Astrocyte (in vitro differentiated cells and primary cell): ENCODE data around the gene MEFV. TPM values are rescaled to one million over a fixed set of nuclear protein-coding genes. Genes with fewer than 3 reads are reported as not detected.

ENCODE experiments used
- DNase-seq: peaks from one replicate; pipeline ENCODE4 v3.0.0-alpha.2; 2010; ENCODE audit warnings: low read depth
- FAIRE-seq: peaks from 2 replicates; lab custom pipeline; 2011; peaks lifted over from hg19 to GRCh38; lab: Jason Lieb, UNC
- H2AFZ ChIP-seq: 2 replicates; pipeline ENCODE4 v1.6.0; 2012; ENCODE audit warnings: low read depth, low read length, inconsistent platforms
- H3K27ac ChIP-seq: 2 replicates; pipeline ENCODE4 v1.5.1; 2011; ENCODE audit warnings: low read depth, low read length, inconsistent platforms
- H3K27me3 ChIP-seq: 2 replicates; pipeline ENCODE4 v1.6.0; 2011; ENCODE audit warnings: low read length, inconsistent platforms; ENCODE audit not compliant: insufficient read depth
- H3K36me3 ChIP-seq: 2 replicates; pipeline ENCODE4 v1.5.1; 2011; ENCODE audit warnings: low read length, inconsistent platforms; ENCODE audit not compliant: insufficient read depth
- H3K4me1 ChIP-seq: 2 replicates; pipeline ENCODE4 v1.5.1; 2011; ENCODE audit warnings: low read length, inconsistent platforms; ENCODE audit not compliant: insufficient read depth
- H3K4me2 ChIP-seq: 2 replicates; pipeline ENCODE4 v1.6.0; 2012; ENCODE audit warnings: low read length, inconsistent platforms
- H3K4me3 ChIP-seq: 2 replicates; pipeline ENCODE4 v1.5.1; 2011; ENCODE audit warnings: low read depth, mild to moderate bottlenecking, low read length, inconsistent platforms; ENCODE audit not compliant: insufficient read depth
- H3K79me2 ChIP-seq: 2 replicates; pipeline ENCODE4 v1.6.0; 2012; ENCODE audit warnings: mild to moderate bottlenecking, low read length, inconsistent platforms; ENCODE audit not compliant: insufficient read depth
- H3K9ac ChIP-seq: 2 replicates; pipeline ENCODE4 v1.6.0; 2012; ENCODE audit warnings: mild to moderate bottlenecking, low read length, inconsistent platforms
- H3K9me3 ChIP-seq: 2 replicates; pipeline ENCODE4 v1.5.1; 2012; ENCODE audit warnings: low read depth, mild to moderate bottlenecking, low read length, inconsistent platforms; ENCODE audit not compliant: insufficient read depth
- H4K20me1 ChIP-seq: 2 replicates; pipeline ENCODE4 v1.6.0; 2012; ENCODE audit warnings: low read length, inconsistent platforms; ENCODE audit not compliant: insufficient read depth
- H3K27ac Mint-ChIP-seq: one replicate; pipeline ENCODE4 v1.8.0; 2021; ENCODE audit warnings: mild to moderate bottlenecking, mixed read lengths; ENCODE audit not compliant: unreplicated experiment
- H3K27me3 Mint-ChIP-seq: one replicate; pipeline ENCODE4 v1.8.0; 2021; ENCODE audit warnings: low read depth, mixed read lengths; ENCODE audit not compliant: unreplicated experiment
- H3K36me3 Mint-ChIP-seq: one replicate; pipeline ENCODE4 v1.8.0; 2021; ENCODE audit warnings: low read depth, mixed read lengths; ENCODE audit not compliant: unreplicated experiment
- H3K4me1 Mint-ChIP-seq: one replicate; pipeline ENCODE4 v1.8.0; 2021; ENCODE audit warnings: low read depth, mixed read lengths; ENCODE audit not compliant: unreplicated experiment
- H3K4me3 Mint-ChIP-seq: one replicate; pipeline ENCODE4 v1.8.0; 2021; ENCODE audit warnings: mild to moderate bottlenecking, moderate library complexity, mixed read lengths; ENCODE audit not compliant: unreplicated experiment
- H3K9me3 Mint-ChIP-seq: one replicate; pipeline ENCODE4 v1.8.0; 2021; ENCODE audit warnings: mild to moderate bottlenecking, mixed read lengths; ENCODE audit not compliant: unreplicated experiment
- EZH2 ChIP-seq: IDR thresholded peaks from 2 replicates; pipeline ENCODE4 v1.6.1; 2012; ENCODE audit warnings: mild to moderate bottlenecking, low read length, inconsistent platforms; ENCODE audit not compliant: insufficient read depth
- total RNA-seq: library from RNA; stranded (reverse); gene quantifications from 2 replicates; pipeline ENCODE4 v1.2.1, GENCODE V29; 2021
- TF ChIP-seq, protein P1 (sequence below): IDR thresholded peaks from 2 replicates; pipeline ENCODE4 v1.5.1; 2011; ENCODE audit warnings: low read depth, mild to moderate bottlenecking, inconsistent platforms, low read length, moderate library complexity; ENCODE audit not compliant: insufficient read depth

MEFV gene
- total RNA-seq, 1 donor from 2014 or later: not detected

DNA sequence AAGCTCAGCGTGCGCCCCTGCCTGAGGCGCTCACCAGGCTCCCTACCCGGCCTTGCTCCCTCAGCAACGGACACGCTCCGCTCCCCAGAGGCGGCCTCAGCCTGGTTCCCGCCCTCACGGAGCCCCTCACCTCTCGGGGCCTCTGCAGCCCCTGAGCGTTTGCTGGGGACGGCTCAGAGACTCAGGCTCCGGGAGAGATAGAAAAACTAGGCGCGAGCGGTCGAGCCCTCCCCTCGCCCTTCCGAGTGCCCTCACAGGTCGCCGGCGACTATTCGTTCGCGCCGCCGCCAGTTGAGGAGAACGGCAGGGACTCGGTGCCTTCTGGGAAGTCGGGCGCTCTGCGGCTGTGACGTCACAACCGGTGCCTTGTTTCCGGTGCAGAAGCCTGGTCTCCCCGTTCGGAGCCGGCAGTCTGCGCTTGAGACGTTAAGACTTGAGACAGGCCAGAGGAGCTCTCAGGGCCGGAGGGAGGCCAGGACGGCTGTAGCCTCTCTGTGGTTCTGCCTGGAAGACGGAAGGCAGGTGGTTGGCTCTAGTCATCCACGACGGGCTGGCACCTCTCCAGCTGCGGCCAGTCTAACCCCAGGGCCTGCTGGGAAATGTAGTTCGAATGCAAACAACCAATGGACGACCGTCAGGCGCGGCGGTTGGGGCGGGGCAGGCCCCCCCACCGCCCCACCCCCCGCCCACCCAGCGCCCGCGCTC is 21.4 kb downstream of the MEFV start, which contains the start of gene ZNF200:
Gene ZNF200 (minus strand): TSS at position 302 of the 705 bp plus-strand sequence. CDS start 1,403 bp downstream, outside the sequence.
- Histone ChIP-seq H3K4me2 (peak within 1 kb of the TSS; percentile 95), H3K9ac (peak within 1 kb of the TSS; percentile 91), H4K20me1 (peaks cover 5% of the 10 kb centered on the region), H3K4me3 (peak within 1 kb of the TSS; percentile 97), H3K36me3 (peaks cover 22% of the 10 kb centered on the region), H3K27ac (peak within 1 kb of the TSS; percentile 97), H3K27me3 (no peaks in the 10 kb centered on the region), H2AFZ (peak within 1 kb of the TSS; percentile 100), H3K79me2 (peaks cover 21% of the 10 kb centered on the region), H3K9me3 (no peaks in the 10 kb centered on the region), H3K4me1 (peaks cover 8% of the 10 kb centered on the region)
- TF ChIP-seq, protein P1, sequence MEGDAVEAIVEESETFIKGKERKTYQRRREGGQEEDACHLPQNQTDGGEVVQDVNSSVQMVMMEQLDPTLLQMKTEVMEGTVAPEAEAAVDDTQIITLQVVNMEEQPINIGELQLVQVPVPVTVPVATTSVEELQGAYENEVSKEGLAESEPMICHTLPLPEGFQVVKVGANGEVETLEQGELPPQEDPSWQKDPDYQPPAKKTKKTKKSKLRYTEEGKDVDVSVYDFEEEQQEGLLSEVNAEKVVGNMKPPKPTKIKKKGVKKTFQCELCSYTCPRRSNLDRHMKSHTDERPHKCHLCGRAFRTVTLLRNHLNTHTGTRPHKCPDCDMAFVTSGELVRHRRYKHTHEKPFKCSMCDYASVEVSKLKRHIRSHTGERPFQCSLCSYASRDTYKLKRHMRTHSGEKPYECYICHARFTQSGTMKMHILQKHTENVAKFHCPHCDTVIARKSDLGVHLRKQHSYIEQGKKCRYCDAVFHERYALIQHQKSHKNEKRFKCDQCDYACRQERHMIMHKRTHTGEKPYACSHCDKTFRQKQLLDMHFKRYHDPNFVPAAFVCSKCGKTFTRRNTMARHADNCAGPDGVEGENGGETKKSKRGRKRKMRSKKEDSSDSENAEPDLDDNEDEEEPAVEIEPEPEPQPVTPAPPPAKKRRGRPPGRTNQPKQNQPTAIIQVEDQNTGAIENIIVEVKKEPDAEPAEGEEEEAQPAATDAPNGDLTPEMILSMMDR: no peak
- no peak for TF ChIP-seq EZH2
- DNase-seq (peak; percentile 92), FAIRE-seq (no peak)
- H3K4me3 Mint-ChIP-seq: peak within 1 kb of the TSS; percentile 92
- peak within 1 kb of the TSS; percentile 96 for H3K27ac Mint-ChIP-seq
- peaks cover 9% of the 10 kb centered on the region for H3K4me1 Mint-ChIP-seq
- H3K27me3 Mint-ChIP-seq: no peaks in the 10 kb centered on the region
- peaks cover 35% of the 10 kb centered on the region for H3K36me3 Mint-ChIP-seq
- peaks cover 12% of the 10 kb centered on the region for H3K9me3 Mint-ChIP-seq

GRCh38 chr16:3234543-3234856 is 21.9 kb downstream of the MEFV start:
- FAIRE-seq: no peak

More at GRCh38 chr16:3234543-3234856, 21.9 kb downstream of the MEFV start:
- DNase-seq: no peak
- Histone ChIP-seq H3K79me2 (peaks cover 21% of the 10 kb centered on the region), H3K9me3 (peaks cover 2% of the 10 kb centered on the region), H3K36me3 (peaks cover 22% of the 10 kb centered on the region), H3K27me3 (no peaks in the 10 kb centered on the region), H4K20me1 (peaks cover 5% of the 10 kb centered on the region), H3K4me1 (peaks cover 8% of the 10 kb centered on the region), H3K4me2 (peak overlapping the region; percentile 95), H2AFZ (peak overlapping the region; percentile 100), H3K9ac (peak overlapping the region; percentile 91), H3K27ac (peak overlapping the region; percentile 97), H3K4me3 (peak overlapping the region; percentile 97)
- Mint-ChIP-seq H3K27ac (no peak overlapping the region), H3K9me3 (peaks cover 13% of the 10 kb centered on the region), H3K36me3 (peaks cover 38% of the 10 kb centered on the region), H3K27me3 (no peaks in the 10 kb centered on the region), H3K4me3 (peak overlapping the region; percentile 92), H3K4me1 (peaks cover 9% of the 10 kb centered on the region)
- TF ChIP-seq, protein P1: no peak
- no peak for TF ChIP-seq EZH2
